Neural progenitor cell (in vitro differentiated cells): ENCODE results near the gene JAG1. TPM values are rescaled to one million over a fixed set of nuclear protein-coding genes. Genes with fewer than 3 reads are reported as not detected.

ENCODE experiments used
- DNase-seq: peaks from one replicate; pipeline ENCODE4 v3.0.0-alpha.2; 2016; ENCODE audit warnings: low spot score
- H2AFZ ChIP-seq: fragments of 200-600 bp; sonication (generic); replicated peaks from 2 replicates; pipeline ENCODE4 v1.6.1; 2016; ENCODE audit warnings: antibody characterized with exemption
- H3F3A ChIP-seq: fragments of 200-600 bp; sonication (generic); 2 replicates; pipeline ENCODE4 v1.6.1; 2016; ENCODE audit warnings: antibody characterized with exemption, low read depth
- H3K27ac ChIP-seq: fragments of 200-600 bp; sonication (generic); 2 replicates; pipeline ENCODE4 v1.5.1; 2016; ENCODE audit warnings: mild to moderate bottlenecking
- H3K27me3 ChIP-seq: fragments of 200-600 bp; sonication (generic); 2 replicates; pipeline ENCODE4 v1.6.1; 2016; ENCODE audit warnings: mild to moderate bottlenecking, moderate library complexity
- H3K36me3 ChIP-seq: fragments of 200-600 bp; sonication (generic); 2 replicates; pipeline ENCODE4 v1.5.1; 2016
- H3K4me1 ChIP-seq: fragments of 200-600 bp; sonication (generic); 2 replicates; pipeline ENCODE4 v1.6.1; 2016; ENCODE audit warnings: mixed run types
- H3K4me2 ChIP-seq: fragments of 200-600 bp; sonication (generic); 2 replicates; pipeline ENCODE4 v1.6.1; 2016
- H3K4me3 ChIP-seq: fragments of 200-600 bp; sonication (generic); 2 replicates; pipeline ENCODE4 v1.5.1; 2016
- H3K79me2 ChIP-seq: fragments of 200-600 bp; sonication (generic); 2 replicates; pipeline ENCODE4 v1.6.1; 2016; ENCODE audit warnings: low read depth
- H3K9ac ChIP-seq: fragments of 200-600 bp; sonication (generic); 2 replicates; pipeline ENCODE4 v1.6.1; 2016
- H3K9me3 ChIP-seq: fragments of 200-600 bp; sonication (generic); 2 replicates; pipeline ENCODE4 v1.5.1; 2016; ENCODE audit warnings: low read depth
- H4K20me1 ChIP-seq: fragments of 200-600 bp; sonication (generic); 2 replicates; pipeline ENCODE4 v1.6.1; 2016; ENCODE audit warnings: low read depth
- H3K27ac Mint-ChIP-seq: 3 replicates; pipeline ENCODE4 v1.8.0; 2021; ENCODE audit warnings: mixed read lengths
- H3K27me3 Mint-ChIP-seq: 2 replicates; pipeline ENCODE4 v1.8.0; 2022; ENCODE audit warnings: low read depth, mild to moderate bottlenecking, inconsistent platforms, moderate library complexity, mixed read lengths; ENCODE audit not compliant: insufficient read depth
- H3K36me3 Mint-ChIP-seq: 3 replicates; pipeline ENCODE4 v1.8.0; 2021; ENCODE audit warnings: mixed read lengths
- H3K4me1 Mint-ChIP-seq: 3 replicates; pipeline ENCODE4 v1.8.0; 2021; ENCODE audit warnings: mixed read lengths
- H3K4me3 Mint-ChIP-seq: 3 replicates; pipeline ENCODE4 v1.8.0; 2021; ENCODE audit warnings: mild to moderate bottlenecking, moderate library complexity, mixed read lengths
- H3K9me3 Mint-ChIP-seq: 3 replicates; pipeline ENCODE4 v1.8.0; 2020; ENCODE audit warnings: mixed read lengths
- EZH2 ChIP-seq: fragments of 200-600 bp; sonication (generic); IDR thresholded peaks from 2 replicates; pipeline ENCODE4 v1.6.1; 2017; ENCODE audit warnings: antibody characterized with exemption, mild to moderate bottlenecking, moderate library complexity
- EZH2phosphoT487 ChIP-seq: fragments of 200-600 bp; sonication (generic); IDR thresholded peaks from 2 replicates; pipeline ENCODE4 v1.6.1; 2017; ENCODE audit warnings: antibody characterized with exemption
- total RNA-seq: library from RNA; depleted of rRNA; stranded (reverse); fragments of >200 nt; gene quantifications from 2 replicates; pipeline ENCODE4 v1.2.3, GENCODE V29; 2015; ENCODE audit warnings: low replicate concordance
- TF ChIP-seq, protein P1 (sequence below): fragments of 200-600 bp; sonication (generic); IDR thresholded peaks from 2 replicates; pipeline ENCODE4 v1.5.1; 2017; ENCODE audit warnings: antibody characterized with exemption, mild to moderate bottlenecking

JAG1 gene
- total RNA-seq, 1 donor from 2014 or later: 129 TPM

DNA sequence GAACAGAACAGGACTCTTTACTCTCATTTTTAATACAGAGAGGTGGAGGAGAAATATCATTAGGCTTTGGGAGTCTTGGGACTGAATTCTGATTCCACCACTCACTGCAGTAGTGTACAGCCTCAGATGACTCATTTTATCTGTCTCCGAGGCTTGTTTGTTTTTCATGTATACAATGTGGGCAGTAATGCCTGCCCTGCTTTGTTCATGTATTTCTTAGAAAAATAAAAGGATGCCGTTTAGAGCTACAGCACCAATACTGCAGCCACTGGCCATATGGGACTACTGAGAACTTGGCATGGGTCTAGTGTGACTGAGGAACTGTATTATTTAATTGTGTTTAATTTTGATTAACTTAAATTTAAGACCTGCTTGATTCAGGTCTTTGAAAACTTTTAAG is 41.2 kb upstream of the JAG1 start:
- peaks cover 1% of the 10 kb centered on the region for H3K36me3 Mint-ChIP-seq
- peaks cover 31% of the 10 kb centered on the region for H3K4me1 Mint-ChIP-seq
- H3K9ac ChIP-seq: no peak overlapping the region
- H2AFZ ChIP-seq: no peak overlapping the region
- no peaks in the 10 kb centered on the region for H3K36me3 ChIP-seq
- H3K4me3 ChIP-seq: no peak overlapping the region
- no peaks in the 10 kb centered on the region for H3K79me2 ChIP-seq
- H4K20me1 ChIP-seq: no peaks in the 10 kb centered on the region
- H3K4me1 ChIP-seq: peaks cover 15% of the 10 kb centered on the region
- H3K9me3 Mint-ChIP-seq: no peaks in the 10 kb centered on the region
- H3K27ac Mint-ChIP-seq: no peak overlapping the region
- no peaks in the 10 kb centered on the region for H3K9me3 ChIP-seq
- no peaks in the 10 kb centered on the region for H3K27me3 ChIP-seq
- peaks cover 5% of the 10 kb centered on the region for H3K27me3 Mint-ChIP-seq
- no peak overlapping the region for H3K4me2 ChIP-seq
- DNase-seq: no peak
- no peaks in the 10 kb centered on the region for H3F3A ChIP-seq
- TF ChIP-seq, protein P1, sequence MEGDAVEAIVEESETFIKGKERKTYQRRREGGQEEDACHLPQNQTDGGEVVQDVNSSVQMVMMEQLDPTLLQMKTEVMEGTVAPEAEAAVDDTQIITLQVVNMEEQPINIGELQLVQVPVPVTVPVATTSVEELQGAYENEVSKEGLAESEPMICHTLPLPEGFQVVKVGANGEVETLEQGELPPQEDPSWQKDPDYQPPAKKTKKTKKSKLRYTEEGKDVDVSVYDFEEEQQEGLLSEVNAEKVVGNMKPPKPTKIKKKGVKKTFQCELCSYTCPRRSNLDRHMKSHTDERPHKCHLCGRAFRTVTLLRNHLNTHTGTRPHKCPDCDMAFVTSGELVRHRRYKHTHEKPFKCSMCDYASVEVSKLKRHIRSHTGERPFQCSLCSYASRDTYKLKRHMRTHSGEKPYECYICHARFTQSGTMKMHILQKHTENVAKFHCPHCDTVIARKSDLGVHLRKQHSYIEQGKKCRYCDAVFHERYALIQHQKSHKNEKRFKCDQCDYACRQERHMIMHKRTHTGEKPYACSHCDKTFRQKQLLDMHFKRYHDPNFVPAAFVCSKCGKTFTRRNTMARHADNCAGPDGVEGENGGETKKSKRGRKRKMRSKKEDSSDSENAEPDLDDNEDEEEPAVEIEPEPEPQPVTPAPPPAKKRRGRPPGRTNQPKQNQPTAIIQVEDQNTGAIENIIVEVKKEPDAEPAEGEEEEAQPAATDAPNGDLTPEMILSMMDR: no peak
- TF ChIP-seq EZH2phosphoT487 (no peak), EZH2 (no peak)
- H3K27ac ChIP-seq: no peak overlapping the region
- H3K4me3 Mint-ChIP-seq: no peak overlapping the region

DNA sequence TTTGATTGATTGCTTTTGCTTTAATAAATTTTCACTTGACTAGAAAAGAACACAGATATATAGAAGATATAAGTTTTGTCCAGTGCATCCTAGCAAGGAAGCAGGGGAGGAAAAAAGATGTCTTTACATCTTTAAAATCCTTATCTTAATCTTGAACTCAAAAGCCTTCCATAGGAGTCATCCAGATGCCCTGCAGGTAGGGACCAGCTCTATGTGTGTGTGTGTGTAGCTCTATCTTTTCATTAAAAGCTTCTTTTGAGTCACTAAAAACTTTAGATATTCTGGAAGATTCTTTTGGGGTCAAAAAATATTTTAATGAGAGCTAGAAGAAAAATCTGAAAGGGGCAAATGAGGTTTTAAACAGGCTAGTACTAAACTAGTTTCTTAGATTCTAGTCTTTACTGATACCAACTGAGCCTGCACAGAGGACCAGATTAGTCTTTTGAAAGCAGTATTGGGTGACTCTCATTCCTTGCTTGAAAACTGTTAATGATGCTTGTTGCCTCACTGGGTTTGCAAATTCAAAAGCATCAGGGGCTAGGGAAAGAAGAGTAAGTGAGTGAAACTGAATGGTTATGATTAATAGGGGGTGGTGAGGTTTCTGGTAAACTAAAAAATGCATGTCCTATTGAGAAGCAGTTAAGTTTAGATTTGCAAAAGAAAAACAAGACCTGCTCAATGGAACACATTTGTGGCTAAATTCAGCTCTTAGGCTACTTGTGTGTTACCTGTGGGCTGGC is 40.6 kb upstream of the JAG1 start:
- Histone ChIP-seq H3K27ac (no peak overlapping the region), H3K79me2 (no peaks in the 10 kb centered on the region), H3K4me3 (no peak overlapping the region), H3F3A (no peaks in the 10 kb centered on the region), H4K20me1 (no peaks in the 10 kb centered on the region), H3K27me3 (no peaks in the 10 kb centered on the region), H2AFZ (no peak overlapping the region), H3K9ac (no peak overlapping the region), H3K4me2 (no peak overlapping the region), H3K9me3 (no peaks in the 10 kb centered on the region), H3K36me3 (no peaks in the 10 kb centered on the region), H3K4me1 (peaks cover 15% of the 10 kb centered on the region)
- Mint-ChIP-seq H3K27ac (no peak overlapping the region), H3K27me3 (peaks cover 5% of the 10 kb centered on the region), H3K9me3 (no peaks in the 10 kb centered on the region), H3K4me1 (peaks cover 30% of the 10 kb centered on the region), H3K36me3 (peaks cover 1% of the 10 kb centered on the region), H3K4me3 (no peak overlapping the region)
- TF ChIP-seq EZH2 (no peak), EZH2phosphoT487 (no peak)
- TF ChIP-seq, protein P1: no peak
- DNase-seq: no peak

GRCh38 chr20:10713161-10713560 is 39.4 kb upstream of the JAG1 start:
- H3K9me3 ChIP-seq: no peaks in the 10 kb centered on the region
- Mint-ChIP-seq H3K4me3 (no peak overlapping the region), H3K9me3 (no peaks in the 10 kb centered on the region), H3K27ac (peak overlapping the region; percentile 13), H3K36me3 (peaks cover 1% of the 10 kb centered on the region), H3K27me3 (peaks cover 3% of the 10 kb centered on the region), H3K4me1 (peaks cover 30% of the 10 kb centered on the region)
- no peak for DNase-seq
- H2AFZ ChIP-seq: no peak overlapping the region
- H3K79me2 ChIP-seq: no peaks in the 10 kb centered on the region
- no peaks in the 10 kb centered on the region for H3K27me3 ChIP-seq
- TF ChIP-seq, protein P1: no peak
- TF ChIP-seq EZH2phosphoT487 (no peak), EZH2 (no peak)
- H4K20me1 ChIP-seq: no peaks in the 10 kb centered on the region
- no peaks in the 10 kb centered on the region for H3K36me3 ChIP-seq
- H3K27ac ChIP-seq: no peak overlapping the region
- no peaks in the 10 kb centered on the region for H3F3A ChIP-seq
- H3K4me1 ChIP-seq: peaks cover 25% of the 10 kb centered on the region
- no peak overlapping the region for H3K4me2 ChIP-seq
- H3K9ac ChIP-seq: no peak overlapping the region
- H3K4me3 ChIP-seq: no peak overlapping the region
